Prostate gland (tissue), 2 donors: ENCODE data around the gene SPTBN5.

ENCODE experiments used
- POLR2A ChIP-seq: fragments of 450-650 bp; IDR thresholded peaks from one replicate; pipeline ENCODE4 v1.6.1; 2016; ENCODE audit warnings: antibody characterized with exemption, mild to moderate bottlenecking
- POLR2AphosphoS5 ChIP-seq: sonication (generic); formaldehyde crosslinking; IDR thresholded peaks from one replicate; pipeline ENCODE4 v1.6.1; 2017; ENCODE audit warnings: antibody characterized with exemption
- TF ChIP-seq, protein P1 (sequence below), 4 experiments: fragments of 200-600 bp in 2 of 4; fragments of 450-650 bp in 2 of 4; sonication (generic) in 2 of 4; IDR thresholded peaks; 1 replicate in 3 of 4; 2 replicates in 1 of 4; pipeline ENCODE4 v1.5.1; 2016 to 2019; ENCODE audit warnings: antibody characterized with exemption in 4 of 4, mild to moderate bottlenecking in 2 of 4, moderate library complexity in 2 of 4

GRCh38 chr15:41891226-41891625 lies 2.6 kb downstream of the SPTBN5 start:
- TF ChIP-seq, protein P1, sequence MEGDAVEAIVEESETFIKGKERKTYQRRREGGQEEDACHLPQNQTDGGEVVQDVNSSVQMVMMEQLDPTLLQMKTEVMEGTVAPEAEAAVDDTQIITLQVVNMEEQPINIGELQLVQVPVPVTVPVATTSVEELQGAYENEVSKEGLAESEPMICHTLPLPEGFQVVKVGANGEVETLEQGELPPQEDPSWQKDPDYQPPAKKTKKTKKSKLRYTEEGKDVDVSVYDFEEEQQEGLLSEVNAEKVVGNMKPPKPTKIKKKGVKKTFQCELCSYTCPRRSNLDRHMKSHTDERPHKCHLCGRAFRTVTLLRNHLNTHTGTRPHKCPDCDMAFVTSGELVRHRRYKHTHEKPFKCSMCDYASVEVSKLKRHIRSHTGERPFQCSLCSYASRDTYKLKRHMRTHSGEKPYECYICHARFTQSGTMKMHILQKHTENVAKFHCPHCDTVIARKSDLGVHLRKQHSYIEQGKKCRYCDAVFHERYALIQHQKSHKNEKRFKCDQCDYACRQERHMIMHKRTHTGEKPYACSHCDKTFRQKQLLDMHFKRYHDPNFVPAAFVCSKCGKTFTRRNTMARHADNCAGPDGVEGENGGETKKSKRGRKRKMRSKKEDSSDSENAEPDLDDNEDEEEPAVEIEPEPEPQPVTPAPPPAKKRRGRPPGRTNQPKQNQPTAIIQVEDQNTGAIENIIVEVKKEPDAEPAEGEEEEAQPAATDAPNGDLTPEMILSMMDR (IDR thresholded peaks at IDR 0.05) = no peak
- no peak for TF ChIP-seq POLR2A
- no peak for TF ChIP-seq POLR2AphosphoS5
